NCI-H69 (cell line): ENCODE results near the gene AHSG.
"Not testable (repeated sequence)": the region's sequence is repeated elsewhere in the genome, so short reads cannot be mapped to it uniquely, and the experiment has no call there.

Experiments used
- DNase-seq: peaks from one replicate; lab custom pipeline; 2025; lab: John Stamatoyannopoulos, UW

AHSG gene

GRCh38 chr3:186612721-186613636, at the start of gene AHSG:
AHSG (plus strand) TSS chr3:186613060; CDS start chr3:186613142, 82 bp downstream.
- no peak for DNase-seq

- DNase-seq: no peak
Measured at GRCh38 chr3:186564586-186564985, 48.3 kb upstream of the AHSG start.

- DNase-seq: peak; percentile 65
Measured at GRCh38 chr3:186566772-186567071, 46.1 kb upstream of the AHSG start.

GRCh38 chr3:186567072-186567921, 45.6 kb upstream of the AHSG start, which contains the start of gene TBCCD1:
TBCCD1 (minus strand) TSS chr3:186567339; CDS start chr3:186564329, 3,010 bp downstream.
- DNase-seq: peak; percentile 93

- peak; percentile 32 for DNase-seq
Measured at GRCh38 chr3:186569361-186569760, 43.5 kb upstream of the AHSG start.

- peak; percentile 32 for DNase-seq
Measured at GRCh38 chr3:186569779-186570095, 43.1 kb upstream of the AHSG start.

GRCh38 chr3:186570096-186570940, 42.5 kb upstream of the AHSG start, which contains the start of gene DNAJB11:
DNAJB11 (plus strand) TSS chr3:186570720; CDS start chr3:186570898, 178 bp downstream.
- DNase-seq: peak; percentile 100

GRCh38 chr3:186570941-186571643, 41.8 kb upstream of the AHSG start:
- peak; percentile 20 for DNase-seq

GRCh38 chr3:186571644-186572013, 41.2 kb upstream of the AHSG start:
- no peak for DNase-seq

GRCh38 chr3:186577521-186577920, 35.3 kb upstream of the AHSG start:
- no peak for DNase-seq

- no peak for DNase-seq
Measured at GRCh38 chr3:186580785-186581184, 32.1 kb upstream of the AHSG start.

- no peak for DNase-seq
Measured at GRCh38 chr3:186582541-186582940, 30.3 kb upstream of the AHSG start.

GRCh38 chr3:186583831-186584230, 29.0 kb upstream of the AHSG start:
- no peak for DNase-seq

- not testable (repeated sequence) for DNase-seq
Measured at GRCh38 chr3:186586245-186586644, 26.6 kb upstream of the AHSG start.

GRCh38 chr3:186587183-186587582, 25.7 kb upstream of the AHSG start:
- no peak for DNase-seq

GRCh38 chr3:186588632-186589031, 24.2 kb upstream of the AHSG start:
- no peak for DNase-seq

GRCh38 chr3:186589121-186589520, 23.7 kb upstream of the AHSG start:
- DNase-seq: no peak

- DNase-seq: peak; percentile 54
Measured at GRCh38 chr3:186589856-186590579, 22.8 kb upstream of the AHSG start.

GRCh38 chr3:186590580-186591295, 22.1 kb upstream of the AHSG start:
- DNase-seq: no peak

- DNase-seq: no peak
Measured at GRCh38 chr3:186592682-186593081, 20.2 kb upstream of the AHSG start.
